GM19043 (cell line): ENCODE data around the gene CBLB.
"Not testable (repeated sequence)": the region's sequence is repeated elsewhere in the genome, so short reads cannot be mapped to it uniquely, and the experiment has no call there.

Source experiments
- ATAC-seq: cut with Tn5 transposase; IDR thresholded peaks from one replicate; pipeline ENCODE4 v1.9.1; 2021; ENCODE audit warnings: low read depth; ENCODE audit not compliant: unreplicated experiment

Gene CBLB

DNA sequence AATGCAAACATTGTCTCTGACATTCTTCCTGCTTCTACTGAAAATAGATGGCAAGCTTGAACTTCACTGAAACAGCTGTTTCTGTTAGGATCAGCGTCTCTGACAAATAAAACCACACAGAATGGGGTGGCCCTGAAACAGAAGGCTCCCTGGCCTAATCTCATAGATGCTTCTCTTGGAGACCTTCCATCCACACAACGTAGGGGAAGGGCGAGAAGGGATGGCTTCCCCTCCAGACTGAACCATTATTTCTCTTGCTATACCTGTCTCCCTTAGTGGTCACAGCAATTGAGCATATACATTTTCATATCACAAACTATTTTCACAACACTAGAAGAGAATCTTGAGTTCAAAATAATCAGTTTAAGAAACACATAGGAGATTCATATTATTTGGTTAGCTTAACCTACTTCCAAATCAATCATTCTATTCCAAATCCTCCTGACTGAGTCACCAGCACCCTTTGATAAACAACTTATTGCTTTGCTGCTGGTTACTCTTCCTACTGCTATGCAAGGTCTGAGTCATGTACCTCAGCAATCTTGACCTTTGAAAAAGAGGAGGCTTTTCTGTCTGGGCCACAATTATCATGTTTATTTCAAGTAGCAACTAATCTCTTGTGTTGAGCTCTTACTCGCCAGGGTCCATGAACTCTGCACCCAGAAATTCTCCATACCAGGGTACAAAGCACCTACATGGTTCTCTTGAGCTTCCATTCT lies 45.5 kb downstream of the CBLB start:
- no peak for ATAC-seq

GRCh38 chr3:105822171-105823123 lies 46.4 kb downstream of the CBLB start:
- ATAC-seq: no peak

DNA sequence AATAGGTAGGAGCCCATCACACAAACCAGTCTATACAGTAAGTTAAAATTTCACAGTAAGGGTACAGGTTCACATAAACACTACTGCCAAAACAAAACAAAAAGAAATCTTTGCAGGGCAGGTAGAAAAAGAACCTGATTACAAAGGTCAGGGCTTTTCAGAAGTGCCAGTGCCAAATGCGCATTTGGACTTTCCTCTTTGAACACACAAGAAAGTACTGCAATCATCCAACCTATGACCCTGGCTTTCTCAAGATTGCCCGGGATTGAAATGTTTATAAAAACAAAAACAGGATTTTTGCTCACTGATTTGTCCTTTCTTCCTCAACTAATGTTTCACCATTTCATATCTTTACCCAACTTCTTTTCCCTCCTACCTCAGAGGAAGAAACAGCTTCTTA lies 47.4 kb downstream of the CBLB start:
- no peak for ATAC-seq

GRCh38 chr3:105816833-105817232 lies 52.0 kb downstream of the CBLB start:
- ATAC-seq: no peak

DNA sequence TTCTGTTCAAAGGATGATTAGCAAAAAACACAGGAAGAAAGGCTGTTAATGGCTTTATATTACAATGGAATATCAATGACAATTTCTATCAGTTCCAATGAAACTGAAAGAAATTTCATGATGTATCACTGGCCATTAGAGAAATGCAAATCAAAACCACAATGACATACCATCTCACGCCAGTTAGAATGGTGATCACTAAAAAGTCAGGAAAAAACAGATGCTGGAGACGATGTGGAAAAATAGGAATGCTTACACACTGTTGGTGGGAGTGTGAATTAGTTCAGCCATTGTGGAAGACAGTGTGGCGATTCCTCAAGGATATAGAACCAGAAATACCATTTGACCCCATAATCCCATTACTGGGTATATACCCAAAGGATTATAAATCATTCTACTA lies 53.5 kb downstream of the CBLB start:
- ATAC-seq: not testable (repeated sequence)

GRCh38 chr3:105813710-105814109 lies 55.1 kb downstream of the CBLB start:
- ATAC-seq: no peak

DNA sequence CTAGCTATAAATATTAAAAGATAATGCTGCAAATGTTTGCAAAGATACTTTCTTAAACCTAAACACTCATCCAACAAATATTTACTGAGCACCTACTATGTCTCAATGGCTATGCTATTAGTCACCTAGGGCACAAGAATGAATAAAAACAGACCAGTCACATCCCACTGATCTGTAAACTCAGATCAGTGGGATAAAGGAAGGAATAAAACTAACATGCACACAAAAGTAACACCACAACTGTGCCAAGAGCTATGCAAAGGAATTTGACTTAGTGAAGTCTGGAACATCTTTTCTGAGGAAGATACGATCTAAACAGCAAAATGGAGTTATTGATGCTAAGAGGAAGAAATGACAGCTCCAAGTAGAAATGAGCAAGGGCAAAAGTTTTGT lies 56.6 kb downstream of the CBLB start:
- ATAC-seq: no peak

- ATAC-seq: no peak
Measured at GRCh38 chr3:105811518-105812193, 57.2 kb downstream of the CBLB start.

- no peak for ATAC-seq
Measured at GRCh38 chr3:105809208-105809888, 59.5 kb downstream of the CBLB start.

- no peak for ATAC-seq
Measured at GRCh38 chr3:105807701-105808100, 61.1 kb downstream of the CBLB start.

GRCh38 chr3:105807146-105807545 lies 61.7 kb downstream of the CBLB start:
- ATAC-seq: no peak

DNA sequence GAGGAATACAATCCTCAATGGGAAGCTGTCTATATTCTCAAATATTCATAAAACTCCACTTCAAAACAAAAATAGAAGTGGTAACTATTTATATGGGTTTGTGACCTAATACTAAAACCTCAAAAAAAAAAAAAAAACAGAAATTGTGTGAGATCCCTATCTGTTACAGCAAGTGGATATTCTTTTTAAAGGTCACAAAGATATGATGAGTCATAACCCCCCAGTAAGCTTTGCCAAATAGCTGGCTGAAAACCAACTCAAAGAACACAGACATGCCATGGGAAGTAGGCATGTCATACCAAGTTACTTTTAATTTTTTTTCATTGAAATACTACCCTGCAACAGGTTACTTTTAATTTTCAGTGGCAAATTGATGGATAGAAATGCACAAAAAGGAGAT lies 62.5 kb downstream of the CBLB start:
- no peak for ATAC-seq

DNA sequence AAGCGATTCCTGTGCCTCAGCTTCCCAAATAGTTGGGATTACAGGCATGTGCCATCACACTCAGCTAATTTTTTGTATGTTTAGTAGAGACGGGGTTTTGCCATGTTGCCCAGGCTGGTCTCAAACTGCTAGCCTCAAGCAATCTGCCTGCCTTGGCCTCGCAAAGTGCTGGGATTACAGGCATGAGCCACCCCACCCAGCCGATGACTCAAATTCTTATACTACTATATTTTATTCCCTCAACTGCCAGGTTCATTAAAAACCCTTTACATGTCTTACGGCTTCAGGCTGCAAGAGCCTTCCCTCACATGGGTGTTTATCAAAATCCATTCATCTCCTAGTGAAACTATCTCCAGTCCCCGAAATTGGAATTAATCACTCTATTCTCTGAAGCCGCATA lies 63.4 kb downstream of the CBLB start:
- ATAC-seq: no peak

- ATAC-seq: no peak
Measured at GRCh38 chr3:105802118-105802706, 66.6 kb downstream of the CBLB start.

DNA sequence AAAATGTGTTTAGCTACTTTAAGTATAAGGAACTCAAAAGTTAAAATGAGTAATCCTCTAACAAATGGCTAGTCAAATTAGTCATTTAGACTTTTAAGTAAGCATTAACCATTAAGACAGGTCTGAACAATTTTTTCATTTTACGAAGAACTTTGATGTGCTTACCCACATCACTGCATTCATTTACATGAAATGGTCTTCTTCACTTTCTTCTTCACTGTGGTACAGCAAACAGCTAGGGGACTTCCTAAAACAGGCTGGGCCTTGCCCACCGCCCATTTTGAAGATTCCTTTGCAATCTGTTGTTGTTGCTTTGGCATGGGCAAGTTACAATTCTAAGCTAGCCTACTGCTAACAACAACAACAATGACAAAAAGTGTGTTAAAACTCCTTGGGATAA lies 67.4 kb downstream of the CBLB start:
- no peak for ATAC-seq

GRCh38 chr3:105800320-105800719 lies 68.5 kb downstream of the CBLB start:
- ATAC-seq: no peak

GRCh38 chr3:105799286-105799685 lies 69.5 kb downstream of the CBLB start:
- no peak for ATAC-seq

- ATAC-seq: peak; percentile 73
Measured at GRCh38 chr3:105798381-105798934, 70.4 kb downstream of the CBLB start.

- ATAC-seq: no peak
Measured at GRCh38 chr3:105793040-105793439, 75.8 kb downstream of the CBLB start.
